K562 (cell line): ENCODE data around the gene OR2B6.

Experiments used
- CTCF ChIP-seq, 3 experiments: IDR thresholded peaks in 2 of 3; conservative IDR thresholded peaks in 1 of 3; 2 replicates each; pipeline ENCODE4 v1.5.1; 2011 to 2012; ENCODE audit warnings: low read length in 3 of 3, mild to moderate bottlenecking in 3 of 3, control low read depth in 2 of 3, improper control_type of control experiment in 1 of 3, inconsistent platforms in 1 of 3, low read depth in 1 of 3, mixed read lengths in 1 of 3, moderate library complexity in 1 of 3; ENCODE audit not compliant: insufficient read depth in 2 of 3
- RBM14 ChIP-seq: fragments of 200-400 bp; formaldehyde crosslinking; IDR thresholded peaks from 2 replicates; pipeline ENCODE4 v1.6.1; 2018; ENCODE audit warnings: low read depth, mild to moderate bottlenecking, low read length, moderate library complexity, borderline replicate concordance; ENCODE audit not compliant: insufficient read depth
- RREB1 ChIP-seq: fragments of 250-450 bp; sonication (Bioruptor Pico); IDR thresholded peaks from 2 replicates; pipeline ENCODE4 v1.4.0; 2020

- TF ChIP-seq CTCF (IDR thresholded peaks at IDR 0.05 in 2 of 3, conservative IDR thresholded peaks at IDR 0.05 in 1 of 3; ENCODE audit: insufficient read depth in 2 of 3, low read depth in 1 of 3, low read length in 3 of 3) (no peak), RBM14 (no peak), RREB1 (no peak)
These were observed 32.9 kb upstream of the OR2B6 start for GRCh38 chr6:27924179-27924578.
